ENCODE measurements around the gene TVP23B. TPM values are rescaled to one million over a fixed set of nuclear protein-coding genes. Genes with fewer than 3 reads are reported as not detected.

The TVP23B gene
- total RNA-seq, 1 donor from 2014 or later = 24.5 TPM

DNA sequence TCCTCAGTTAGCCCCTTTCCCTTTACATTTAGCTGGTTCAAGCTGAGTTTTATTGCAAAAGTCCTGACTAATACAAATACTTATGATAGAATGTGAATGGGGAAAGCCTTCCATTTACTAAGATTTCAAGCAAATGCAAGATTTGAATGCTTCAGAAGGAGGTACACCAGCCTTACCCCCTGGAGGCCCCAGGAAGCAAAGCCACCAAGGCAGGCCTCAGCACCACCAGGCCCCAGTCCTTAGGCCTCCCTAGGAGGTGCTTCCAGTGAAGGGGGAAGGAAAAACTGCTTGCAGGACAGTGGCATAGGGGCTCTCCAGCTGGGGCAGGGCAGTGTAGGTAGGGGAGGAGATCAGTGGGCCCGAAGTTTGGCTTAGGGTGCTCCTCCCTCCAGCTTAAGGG, 69.7 kb downstream of the TVP23B start:
- no peak overlapping the region for H3K27ac ChIP-seq (ENCODE audit: low read depth, low read length)
- H3K36me3 ChIP-seq (ENCODE audit: control insufficient read depth in 3 of 3, insufficient read depth in 3 of 3, low read length in 3 of 3) = no peaks in the 10 kb centered on the region
- H3K4me3 ChIP-seq (ENCODE audit: low read length in 3 of 3) = no peak overlapping the region
- H3K9ac ChIP-seq (ENCODE audit: low read depth in 1 of 3, low read length in 3 of 3) = no peak overlapping the region
- H3K9me3 ChIP-seq (ENCODE audit: control insufficient read depth in 3 of 3, low read length in 3 of 3) = no peaks in the 10 kb centered on the region
- no peaks in the 10 kb centered on the region for H3K27me3 ChIP-seq (ENCODE audit: control insufficient read depth in 3 of 3, insufficient read depth in 3 of 3, low read length in 3 of 3)
- H3K4me1 ChIP-seq (ENCODE audit: control insufficient read depth in 3 of 3, insufficient read depth in 3 of 3, low read length in 3 of 3) = peaks cover 4 to 5% (median 5%) of the 10 kb centered on the region in 3 donors

DNA sequence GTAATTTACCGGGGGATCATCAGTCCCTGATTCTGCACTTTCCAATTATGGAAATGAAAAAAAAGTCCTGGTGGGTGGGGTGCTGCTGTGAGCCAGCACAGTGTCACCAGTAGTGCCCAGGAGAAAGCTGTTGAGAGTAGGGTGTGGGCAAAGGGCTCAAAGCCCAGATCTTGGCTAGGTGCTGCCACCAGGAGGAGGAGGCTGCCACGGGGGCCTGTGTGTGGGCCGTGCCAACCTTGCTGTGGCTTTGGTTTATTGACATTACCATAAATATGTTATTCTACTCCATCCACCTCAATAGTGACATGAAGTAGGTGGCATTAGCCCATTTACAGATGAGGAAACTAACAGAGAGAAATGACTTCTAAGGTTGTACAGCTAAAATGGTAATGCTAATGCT, 70.2 kb downstream of the TVP23B start:
- Histone ChIP-seq H3K9me3 (ENCODE audit: control insufficient read depth in 3 of 3, low read length in 3 of 3) (no peaks in the 10 kb centered on the region), H3K4me3 (ENCODE audit: low read length in 3 of 3) (no peak overlapping the region), H3K27ac (ENCODE audit: low read depth, low read length) (no peak overlapping the region), H3K4me1 (ENCODE audit: control insufficient read depth in 3 of 3, insufficient read depth in 3 of 3, low read length in 3 of 3) (peaks cover 7 to 9% (median 8%) of the 10 kb centered on the region in 3 donors), H3K9ac (ENCODE audit: low read depth in 1 of 3, low read length in 3 of 3) (no peak overlapping the region), H3K36me3 (ENCODE audit: control insufficient read depth in 3 of 3, insufficient read depth in 3 of 3, low read length in 3 of 3) (no peaks in the 10 kb centered on the region), H3K27me3 (ENCODE audit: control insufficient read depth in 3 of 3, insufficient read depth in 3 of 3, low read length in 3 of 3) (no peaks in the 10 kb centered on the region)

DNA sequence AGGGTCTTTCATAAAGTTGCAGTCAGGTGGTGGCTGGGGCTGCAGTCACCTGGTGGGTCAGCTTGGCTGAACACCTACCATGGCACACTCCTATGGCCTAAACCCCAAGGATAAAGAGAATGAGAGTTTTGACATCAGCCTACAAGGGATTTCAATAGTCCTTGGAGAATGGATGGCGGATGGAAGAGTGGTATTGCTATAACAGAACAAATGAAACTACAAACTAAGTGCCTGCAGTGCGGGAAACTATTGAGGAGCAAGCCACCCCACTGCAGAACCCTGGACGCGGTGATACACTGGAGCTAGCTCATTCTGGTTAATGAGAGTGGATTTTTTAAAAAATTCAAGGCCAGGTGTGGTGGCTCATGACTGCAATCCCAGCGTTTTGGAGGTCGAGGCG, 74.0 kb downstream of the TVP23B start:
- no peak overlapping the region for H3K27ac ChIP-seq (ENCODE audit: low read depth, low read length)
- H3K9ac ChIP-seq (ENCODE audit: low read depth in 1 of 3, low read length in 3 of 3) = peak overlapping the region in 1 of 3 donors; percentile 47
- H3K4me3 ChIP-seq (ENCODE audit: low read length in 3 of 3) = no peak overlapping the region
- H3K36me3 ChIP-seq (ENCODE audit: control insufficient read depth in 3 of 3, insufficient read depth in 3 of 3, low read length in 3 of 3) = no peaks in the 10 kb centered on the region
- H3K27me3 ChIP-seq (ENCODE audit: control insufficient read depth in 3 of 3, insufficient read depth in 3 of 3, low read length in 3 of 3) = no peaks in the 10 kb centered on the region
- no peaks in the 10 kb centered on the region for H3K9me3 ChIP-seq (ENCODE audit: control insufficient read depth in 3 of 3, low read length in 3 of 3)
- H3K4me1 ChIP-seq (ENCODE audit: control insufficient read depth in 3 of 3, insufficient read depth in 3 of 3, low read length in 3 of 3) = peaks cover 8 to 22% (median 15%) of the 10 kb centered on the region in 3 donors

DNA sequence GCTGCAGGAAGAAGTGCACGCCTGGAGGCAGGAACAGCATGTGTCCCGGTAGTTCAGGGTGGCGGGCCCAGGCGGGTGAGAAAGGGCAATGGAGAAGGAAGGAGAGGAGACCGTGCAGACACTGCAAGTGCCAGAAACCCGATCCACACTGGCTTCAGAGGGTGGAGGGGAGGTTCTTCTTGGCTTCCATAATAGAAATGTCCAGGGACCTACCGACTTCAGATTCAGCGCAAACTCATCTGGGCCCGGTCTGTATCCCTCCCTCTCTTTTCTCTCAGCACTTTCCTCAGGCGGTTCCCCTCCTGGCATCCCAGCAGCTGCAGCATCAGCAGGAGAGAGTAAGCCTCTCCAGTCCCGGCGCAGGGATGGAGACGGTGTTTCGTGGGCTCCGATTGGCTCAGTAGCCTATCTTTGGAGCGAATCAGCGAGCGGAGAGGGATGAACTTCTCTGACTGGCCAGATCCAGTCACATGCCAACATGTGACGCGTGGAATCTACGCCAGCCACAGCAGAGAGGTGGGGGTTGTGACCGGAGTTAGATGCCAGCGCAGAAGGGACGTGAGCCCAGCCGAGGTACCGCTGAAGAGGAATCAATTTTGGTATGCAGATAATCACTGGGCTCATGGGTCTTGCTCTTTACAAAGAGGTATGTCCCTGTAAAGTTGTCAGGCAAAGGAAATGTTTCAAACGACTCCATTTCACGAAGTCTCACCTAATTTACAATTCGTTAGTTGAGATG, 75.0 kb downstream of the TVP23B start:
- Histone ChIP-seq H3K4me3 (ENCODE audit: low read length in 3 of 3) (peak overlapping the region; percentile 76 to 96 (median 83)), H3K27ac (ENCODE audit: low read depth, low read length) (peak overlapping the region; percentile 77), H3K9me3 (ENCODE audit: control insufficient read depth in 3 of 3, low read length in 3 of 3) (no peaks in the 10 kb centered on the region), H3K4me1 (ENCODE audit: control insufficient read depth in 3 of 3, insufficient read depth in 3 of 3, low read length in 3 of 3) (peaks cover 8 to 22% (median 15%) of the 10 kb centered on the region in 3 donors), H3K9ac (ENCODE audit: low read depth in 1 of 3, low read length in 3 of 3) (peak overlapping the region; percentile 50 to 81 (median 64)), H3K27me3 (ENCODE audit: control insufficient read depth in 3 of 3, insufficient read depth in 3 of 3, low read length in 3 of 3) (no peaks in the 10 kb centered on the region), H3K36me3 (ENCODE audit: control insufficient read depth in 3 of 3, insufficient read depth in 3 of 3, low read length in 3 of 3) (no peaks in the 10 kb centered on the region)

Other genes starting within 250 kb of the TVP23B start
- gene TBC1D28, start 136.8 kb upstream of the TVP23B start, total RNA-seq = not detected
- 1.6 TPM for gene FOXO3B, start 98.9 kb upstream of the TVP23B start, total RNA-seq
- not detected for gene FBXW10, start 37.1 kb upstream of the TVP23B start, total RNA-seq
- gene PRPSAP2, start 76.9 kb downstream of the TVP23B start, total RNA-seq = 40.7 TPM
- gene SLC5A10, start 171.0 kb downstream of the TVP23B start, total RNA-seq = not detected
- 0.52 TPM for gene FAM83G, start 223.6 kb downstream of the TVP23B start, total RNA-seq